Stimulated activated CD8-positive, alpha-beta memory T cell treated with anti-CD3 and anti-CD28 coated beads, Interleukin-15, amount 100 ng/mL, for 24 hours (primary cell): ENCODE measurements around the gene GNAI2.
"Not testable (repeated sequence)": the region's sequence is repeated elsewhere in the genome, so short reads cannot be mapped to it uniquely, and the experiment has no call there.

Experiments used
- DNase-seq: peaks from one replicate; pipeline ENCODE4 v3.0.0-alpha.2; 2020; ENCODE audit warnings: low read depth

Gene GNAI2

GRCh38 chr3:50204804-50205412 is 31.1 kb upstream of the GNAI2 start, which contains the start of gene SLC38A3:
Gene SLC38A3, plus strand, starts transcription at chr3:50205271. Its CDS starts 8,929 bp downstream, at chr3:50214200.
- no peak for DNase-seq

DNA sequence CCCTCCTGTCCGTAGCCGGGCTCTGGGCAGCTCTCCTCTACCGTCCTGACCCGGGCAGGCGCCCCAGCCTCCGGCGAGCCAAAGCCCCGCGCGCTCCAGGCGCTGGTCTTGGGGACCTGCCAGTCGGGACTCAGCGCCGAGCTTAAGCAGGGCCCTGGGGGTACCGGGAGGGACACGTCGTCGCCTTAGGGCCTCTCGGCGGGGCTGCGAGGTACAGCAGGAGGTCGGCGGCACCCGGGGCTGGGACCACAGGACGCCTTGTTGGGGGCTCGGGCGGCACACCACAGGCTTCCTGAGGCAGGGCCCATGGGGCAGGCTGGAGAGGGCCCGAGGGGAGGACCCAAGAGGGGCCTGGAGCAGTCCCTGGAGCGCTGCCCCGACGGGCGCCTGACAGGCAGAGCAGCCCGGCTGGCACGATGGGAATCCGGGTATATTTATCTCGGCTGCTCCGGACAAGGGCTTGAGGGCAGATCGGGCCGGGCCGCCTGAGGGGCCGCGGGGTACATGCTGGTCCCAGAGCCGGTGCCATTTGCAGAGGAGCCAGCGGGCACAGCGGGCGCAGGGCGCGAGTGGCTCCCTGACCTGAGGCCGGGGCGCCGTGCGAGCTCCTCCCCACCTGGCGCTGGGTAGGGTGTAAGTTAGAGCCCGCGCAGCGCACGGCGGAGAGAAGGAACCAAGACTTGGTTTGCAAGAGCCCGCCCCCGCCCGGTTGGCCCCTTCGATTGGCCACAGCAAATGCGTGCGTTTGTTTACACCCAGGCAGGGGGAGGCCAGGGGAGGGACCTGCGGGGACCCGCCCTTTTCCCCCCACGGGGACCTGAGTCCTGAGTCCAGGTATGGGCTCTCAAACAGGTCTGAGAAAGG is 30.4 kb upstream of the GNAI2 start:
- no peak for DNase-seq

DNA sequence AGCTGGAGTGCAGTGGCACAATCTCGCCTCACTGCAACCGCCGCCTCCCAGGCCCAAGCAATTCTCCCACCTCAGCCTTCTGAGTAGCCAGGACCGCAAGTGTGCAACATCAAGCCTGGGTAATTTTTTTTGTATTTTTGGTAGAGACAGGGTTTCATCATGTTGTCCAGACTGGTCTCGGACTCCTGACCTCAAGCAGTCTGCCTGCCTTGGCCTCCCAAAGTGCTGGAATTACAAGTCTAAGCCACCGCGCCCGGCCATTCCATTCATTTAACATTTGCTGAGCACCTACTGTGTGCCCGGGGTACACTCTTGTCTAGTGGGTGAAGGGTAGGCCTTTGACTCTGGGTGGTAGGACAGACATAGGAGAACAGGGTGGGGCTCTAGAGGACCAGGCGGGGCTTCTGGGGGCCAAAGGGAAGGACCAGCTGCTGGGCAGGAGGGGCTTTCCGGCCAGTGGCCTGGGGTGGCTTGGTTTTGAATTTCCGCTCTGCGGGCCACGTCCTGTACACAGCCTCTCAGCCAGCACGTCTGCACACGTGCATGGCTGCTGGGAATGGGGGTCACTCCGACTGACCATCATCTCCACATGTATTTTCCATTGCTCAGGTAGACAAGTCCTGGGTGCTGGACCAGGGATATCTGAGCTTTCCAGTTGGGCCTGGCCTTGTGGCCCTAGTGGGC is 28.5 kb upstream of the GNAI2 start:
- no peak for DNase-seq

GRCh38 chr3:50208677-50209344 is 27.2 kb upstream of the GNAI2 start:
- no peak for DNase-seq

DNA sequence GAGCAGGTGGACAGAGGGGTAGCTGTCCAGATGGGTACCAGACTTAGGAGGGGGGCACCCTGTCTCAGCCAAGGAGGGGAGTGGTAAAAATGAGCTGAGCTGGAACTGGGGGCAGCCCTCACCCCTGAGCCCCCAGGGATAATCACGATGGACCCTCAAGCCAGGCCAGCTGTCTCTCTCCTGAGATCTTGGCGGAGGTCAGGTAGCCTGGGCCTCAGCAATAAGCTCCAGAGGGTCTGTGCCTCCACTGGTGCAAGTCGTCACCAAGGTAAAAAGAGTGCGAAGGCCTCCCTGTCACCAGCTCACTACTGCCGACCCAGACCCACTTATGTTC is 25.9 kb upstream of the GNAI2 start:
- DNase-seq = no peak

DNA sequence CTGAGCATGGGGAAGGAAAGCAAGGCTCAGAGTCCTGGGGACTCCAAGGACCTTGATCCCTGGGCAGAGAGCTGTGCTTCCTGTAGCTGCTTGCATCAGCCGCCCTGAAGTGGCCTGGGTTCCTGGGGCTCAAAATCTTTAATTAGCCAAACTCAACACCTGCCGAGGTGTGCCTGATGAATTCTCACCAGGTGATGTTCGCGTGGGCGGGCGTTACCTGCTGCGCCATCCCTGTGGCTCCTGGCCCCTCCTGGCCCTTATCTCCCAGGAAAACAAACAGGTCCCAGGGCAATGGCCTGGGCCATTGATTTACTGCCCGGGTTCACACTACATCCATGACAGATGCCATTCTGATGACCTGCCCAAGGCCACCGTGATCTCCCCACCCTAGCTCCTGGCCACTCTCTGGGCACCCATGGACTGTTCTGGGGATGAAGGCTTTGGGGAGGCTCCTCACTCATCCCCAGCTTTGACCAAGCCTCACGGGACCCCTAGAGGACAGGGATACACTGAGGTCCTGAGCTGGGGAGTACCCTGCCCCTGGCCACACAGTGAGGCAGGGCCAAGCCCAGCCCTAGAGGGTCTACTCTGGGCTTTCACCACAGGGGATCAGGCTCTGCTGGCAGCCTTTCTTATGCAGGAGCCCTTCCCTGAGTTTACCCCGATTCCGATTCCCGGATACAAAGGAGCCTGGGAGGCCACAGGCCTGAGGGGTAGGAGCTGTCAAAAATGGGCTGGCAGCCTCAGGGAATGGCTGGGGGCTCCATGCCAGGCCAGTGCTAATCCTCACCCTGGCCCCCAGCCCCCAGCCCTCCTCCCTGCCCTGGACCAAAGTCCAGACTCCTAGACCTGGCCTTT is 25.3 kb upstream of the GNAI2 start:
- DNase-seq = no peak

GRCh38 chr3:50211368-50211717 is 24.7 kb upstream of the GNAI2 start:
- not testable (repeated sequence) for DNase-seq

DNA sequence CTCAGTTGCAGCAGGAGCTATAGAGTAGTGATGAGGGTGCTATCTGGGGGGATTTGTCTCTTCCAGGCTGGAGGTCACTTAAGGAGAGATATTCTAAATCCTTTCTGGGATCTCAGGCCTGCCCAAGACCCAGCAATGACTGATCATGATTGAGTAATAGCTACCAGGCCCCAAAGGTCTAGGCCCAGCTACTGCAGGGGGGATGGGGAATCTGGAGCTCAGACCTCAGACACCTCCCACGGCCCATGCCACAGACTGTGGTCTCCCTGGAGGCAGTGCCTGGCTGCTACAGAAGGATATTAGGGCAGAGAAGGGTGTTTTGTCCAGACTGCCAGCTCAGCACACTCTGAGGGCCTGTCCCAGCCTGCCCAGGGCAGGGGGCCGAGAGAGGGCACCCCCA is 24.1 kb upstream of the GNAI2 start:
- no peak for DNase-seq

- no peak for DNase-seq
Observed at GRCh38 chr3:50212502-50212901, 23.5 kb upstream of the GNAI2 start.

DNA sequence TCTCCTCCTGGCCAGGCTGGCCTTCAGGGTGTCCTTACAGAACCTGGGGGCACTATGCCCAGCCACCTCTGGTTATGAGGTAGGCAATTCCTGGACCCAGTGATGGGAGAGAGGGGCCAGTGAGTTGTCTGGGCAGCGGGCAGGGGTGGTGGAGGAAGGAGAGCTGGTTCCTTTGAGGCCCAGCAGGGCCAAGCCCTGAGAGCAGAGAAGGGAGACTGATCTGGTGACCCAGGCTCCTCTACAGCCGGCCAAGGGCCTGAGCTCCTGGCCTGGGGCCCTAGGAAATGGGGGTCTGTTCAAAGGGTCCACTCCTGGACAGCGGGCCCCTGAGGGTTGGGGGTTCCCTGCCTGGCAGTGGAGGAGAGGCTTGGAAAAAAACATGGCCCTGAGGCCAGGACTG is 23.0 kb upstream of the GNAI2 start:
- DNase-seq = no peak

DNA sequence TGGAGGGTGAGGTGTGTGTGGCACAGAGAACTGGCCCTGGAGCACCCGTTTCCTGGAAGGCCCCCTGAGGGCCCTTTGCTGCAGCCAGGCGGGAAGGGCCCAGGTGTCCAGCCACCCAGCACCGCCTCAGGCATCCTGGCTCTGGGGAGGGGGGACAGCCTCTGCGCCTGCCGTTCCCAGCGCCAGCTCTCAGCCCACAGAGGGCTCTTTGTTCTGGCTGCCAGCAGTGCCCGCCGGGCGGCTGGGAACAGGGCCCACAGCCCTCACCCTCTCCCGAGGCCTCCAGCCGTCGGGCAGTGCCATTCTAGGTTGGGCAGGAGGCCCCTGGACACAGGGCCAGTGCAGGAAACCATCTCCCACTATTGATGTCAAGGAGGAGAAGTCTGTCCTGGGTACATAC is 22.6 kb upstream of the GNAI2 start:
- DNase-seq = no peak

- DNase-seq = no peak
Observed at GRCh38 chr3:50214824-50215223, 21.2 kb upstream of the GNAI2 start.

DNA sequence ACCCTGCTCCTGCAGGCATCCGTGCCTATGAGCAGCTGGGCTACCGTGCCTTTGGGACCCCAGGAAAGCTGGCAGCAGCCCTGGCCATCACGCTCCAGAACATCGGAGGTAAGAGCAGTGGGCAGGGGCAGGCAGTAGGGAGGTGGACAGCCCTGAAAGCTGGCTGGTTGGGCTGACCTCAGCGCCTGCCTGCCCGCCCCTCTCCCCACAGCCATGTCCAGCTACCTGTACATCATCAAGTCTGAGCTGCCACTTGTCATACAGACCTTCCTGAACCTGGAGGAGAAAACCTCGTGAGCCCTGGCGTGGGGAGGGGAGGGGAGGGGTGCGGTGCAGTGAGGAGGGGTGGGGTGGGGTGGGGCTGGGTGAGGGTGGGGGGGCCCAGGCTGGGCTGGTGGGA is 20.5 kb upstream of the GNAI2 start:
- DNase-seq = no peak

DNA sequence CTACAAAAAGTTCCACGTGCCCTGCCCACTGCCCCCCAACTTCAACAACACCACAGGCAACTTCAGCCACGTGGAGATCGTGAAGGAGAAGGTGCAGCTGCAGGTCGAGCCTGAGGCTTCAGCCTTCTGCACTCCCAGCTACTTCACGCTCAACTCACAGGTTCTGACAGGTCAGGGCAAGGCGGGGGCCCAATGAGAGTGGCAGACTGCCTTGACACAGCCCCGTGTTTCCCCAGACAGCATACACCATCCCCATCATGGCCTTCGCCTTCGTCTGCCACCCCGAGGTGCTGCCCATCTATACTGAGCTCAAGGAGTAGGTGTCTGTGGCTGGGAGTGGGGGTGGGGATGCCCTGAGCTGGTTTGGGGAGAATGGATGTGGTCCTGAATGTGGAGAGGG is 18.3 kb upstream of the GNAI2 start:
- no peak for DNase-seq

DNA sequence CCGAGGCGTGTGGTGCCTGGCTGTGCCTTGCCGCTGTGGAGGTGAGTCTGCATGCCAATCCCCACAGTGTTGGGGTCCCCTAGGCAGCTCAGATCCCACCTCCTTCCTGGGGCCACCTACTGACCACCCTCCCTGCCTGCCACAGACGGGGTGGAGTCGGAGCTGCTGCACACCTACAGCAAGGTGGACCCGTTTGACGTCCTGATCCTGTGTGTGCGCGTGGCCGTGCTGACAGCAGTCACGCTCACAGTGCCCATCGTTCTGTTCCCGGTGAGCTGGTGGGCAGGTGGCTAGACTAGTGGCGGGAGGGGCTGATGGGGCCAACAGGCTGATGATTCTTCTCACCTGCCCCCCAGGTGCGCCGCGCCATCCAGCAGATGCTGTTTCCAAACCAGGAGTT is 17.6 kb upstream of the GNAI2 start:
- DNase-seq = no peak

GRCh38 chr3:50219285-50219684 is 16.7 kb upstream of the GNAI2 start:
- DNase-seq = no peak

- DNase-seq = no peak
Observed at GRCh38 chr3:50220109-50220508, 15.9 kb upstream of the GNAI2 start.

- no peak for DNase-seq
Observed at GRCh38 chr3:50221051-50221410, 15.0 kb upstream of the GNAI2 start.

DNA sequence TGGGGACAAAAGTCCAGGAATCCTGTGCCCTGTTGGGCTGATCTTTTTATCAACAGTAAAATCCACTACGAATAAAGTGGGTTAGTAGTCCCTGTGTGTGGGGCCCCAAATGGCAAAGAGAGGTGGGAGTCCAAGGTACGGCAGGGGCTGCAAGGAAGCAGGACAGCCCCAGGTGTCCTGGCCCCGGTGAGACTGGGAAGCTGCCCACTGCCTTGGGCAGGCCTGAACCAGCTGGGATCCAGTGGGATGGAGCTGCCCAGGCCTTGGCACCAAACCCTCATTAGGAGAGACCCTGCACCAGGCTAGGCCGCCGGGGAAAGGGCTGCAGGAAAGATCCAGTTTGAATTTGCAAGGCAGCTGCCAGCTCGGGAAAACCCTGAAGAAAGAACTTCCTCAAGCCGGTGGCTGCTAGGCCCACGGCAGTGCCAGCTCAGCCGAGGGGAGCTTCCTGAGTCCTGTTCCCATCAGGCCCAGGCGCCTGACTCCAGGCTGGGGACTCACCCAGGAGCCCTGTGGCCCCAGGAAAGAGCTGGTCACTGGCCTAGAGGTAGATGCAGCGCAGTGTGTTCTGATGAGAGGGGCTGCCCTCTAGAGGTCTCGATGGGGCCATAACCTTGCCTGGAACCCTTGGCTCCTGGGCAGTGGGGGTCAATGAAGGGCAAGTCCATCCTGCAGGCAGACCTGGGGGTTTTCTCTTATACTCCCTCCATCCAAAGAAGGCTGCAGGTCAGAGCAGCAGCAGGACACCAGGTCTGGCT is 14.4 kb upstream of the GNAI2 start:
- DNase-seq = no peak

DNA sequence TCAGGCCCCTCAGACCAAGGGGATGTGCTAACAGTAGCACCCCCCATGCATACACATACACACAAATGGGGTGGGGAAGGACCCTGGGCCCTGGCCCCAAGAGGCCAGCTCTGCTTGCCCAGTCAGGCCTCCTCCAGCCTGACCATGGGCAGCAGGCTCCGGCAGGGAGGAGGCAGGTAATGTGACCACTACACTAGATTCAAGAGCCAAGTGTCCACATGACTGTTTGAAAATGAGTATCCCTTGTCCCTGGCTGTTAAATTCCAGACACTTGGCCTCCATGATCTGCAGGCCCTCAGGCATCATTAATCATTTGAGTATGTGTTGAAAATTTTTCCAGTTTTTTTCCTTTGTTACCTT is 13.9 kb upstream of the GNAI2 start:
- no peak for DNase-seq

GRCh38 chr3:50224639-50225038 is 11.4 kb upstream of the GNAI2 start:
- no peak for DNase-seq
